AG08395 (cell line): ENCODE data around the gene NEGR1.
A peak's percentile ranks its signal among the peaks of the same experiment; 100 is the strongest.

Source experiments
- DNase-seq: peaks from one replicate; pipeline ENCODE4 v3.0.0; 2012; ENCODE audit warnings: mixed read lengths, low spot score

The NEGR1 gene

GRCh38 chr1:71850515-71850914, 431.8 kb downstream of the NEGR1 start:
- no peak for DNase-seq

- DNase-seq = no peak
Measured at GRCh38 chr1:71843012-71843411, 439.3 kb downstream of the NEGR1 start.

DNA sequence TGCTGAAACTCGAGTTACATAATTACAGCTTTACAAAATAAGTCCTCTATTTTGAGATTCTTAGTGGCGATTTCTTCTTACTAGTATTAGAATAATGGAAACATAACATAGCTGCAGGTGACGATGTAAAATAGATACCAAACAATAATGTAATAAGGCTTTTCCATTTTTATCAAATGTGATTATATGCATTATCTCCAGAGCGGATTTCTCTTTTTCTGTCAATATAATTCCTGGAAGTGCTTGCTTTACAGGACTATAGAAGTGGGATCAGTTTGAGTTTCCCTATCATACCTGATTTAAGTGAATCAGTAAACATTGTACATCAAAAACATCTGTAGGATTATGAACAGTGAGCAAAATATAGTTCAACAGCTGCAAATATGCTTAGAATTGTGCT, 442.5 kb downstream of the NEGR1 start:
- no peak for DNase-seq

DNA sequence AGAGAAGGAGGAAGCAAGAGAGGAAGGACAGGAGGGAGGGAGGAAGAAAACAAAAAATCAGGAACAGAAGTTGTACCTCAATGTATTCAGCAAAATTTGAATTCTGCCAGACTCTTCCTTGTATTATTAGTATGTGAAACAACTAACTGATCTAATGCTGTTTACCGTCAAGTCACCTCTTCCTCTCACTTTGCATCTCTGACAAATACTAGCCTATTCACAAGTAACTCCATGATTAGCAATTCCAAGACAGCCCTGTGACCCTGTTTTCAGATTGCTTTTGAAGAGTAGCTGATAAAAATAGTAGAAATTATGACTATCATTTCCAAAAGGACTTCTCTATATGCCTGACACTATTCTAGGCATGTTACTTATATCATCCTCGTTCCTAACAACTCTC, 445.4 kb downstream of the NEGR1 start:
- no peak for DNase-seq

DNA sequence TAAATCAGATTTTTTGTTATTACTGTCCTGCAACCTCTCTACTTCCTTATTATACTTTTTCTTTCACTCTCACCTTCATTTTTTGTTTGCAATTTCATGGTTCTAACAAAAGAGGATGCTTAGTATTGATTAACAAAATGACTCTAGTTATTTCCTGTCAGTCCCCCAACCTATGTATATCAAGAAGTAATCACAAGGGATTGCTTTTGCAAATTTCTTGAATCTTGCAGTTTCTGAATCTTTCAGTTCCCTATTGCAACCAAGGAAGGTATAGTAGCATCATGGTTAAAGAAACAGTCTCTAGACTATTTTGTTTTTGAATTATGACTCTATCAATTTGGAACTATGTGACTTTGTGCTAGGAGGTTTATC, 446.9 kb downstream of the NEGR1 start:
- DNase-seq = no peak

DNA sequence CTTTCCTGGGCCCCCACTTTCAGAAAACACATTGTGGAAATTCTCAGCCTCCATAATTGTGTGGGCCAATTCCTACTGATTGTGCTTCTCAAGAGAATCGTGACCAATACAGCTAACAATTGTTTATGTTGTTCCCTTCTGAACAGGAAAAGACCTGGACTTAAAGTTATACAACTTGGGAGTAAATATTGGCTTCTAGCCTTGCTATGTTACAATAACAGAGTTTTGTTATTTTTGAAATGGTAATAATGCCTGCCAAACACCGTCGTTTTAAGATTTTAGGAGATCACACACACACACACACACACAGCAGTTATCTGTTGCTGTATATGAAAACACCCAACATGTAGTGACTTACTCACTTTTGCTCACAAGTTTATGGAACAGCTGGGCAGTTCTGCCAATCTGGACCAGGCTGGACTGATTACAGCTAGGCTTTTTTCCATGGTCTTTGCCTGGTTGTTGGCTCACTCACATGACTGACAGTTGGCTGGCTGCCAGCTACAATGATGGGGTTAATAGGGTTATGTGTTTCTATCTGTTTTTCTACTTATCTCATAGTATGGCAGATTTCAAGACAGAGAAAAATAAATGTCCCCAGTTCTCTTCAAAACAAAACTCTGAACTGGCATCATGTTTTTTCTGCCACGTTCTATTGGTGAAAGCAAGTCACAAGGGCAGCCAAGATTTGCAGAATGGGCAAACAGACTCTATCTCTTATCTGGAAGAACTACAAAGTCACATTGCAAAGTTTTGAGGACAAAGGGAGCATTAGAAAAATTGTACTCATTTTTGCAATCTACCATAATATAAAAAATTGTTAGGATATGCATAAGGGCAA, 447.5 kb downstream of the NEGR1 start:
- DNase-seq = no peak

DNA sequence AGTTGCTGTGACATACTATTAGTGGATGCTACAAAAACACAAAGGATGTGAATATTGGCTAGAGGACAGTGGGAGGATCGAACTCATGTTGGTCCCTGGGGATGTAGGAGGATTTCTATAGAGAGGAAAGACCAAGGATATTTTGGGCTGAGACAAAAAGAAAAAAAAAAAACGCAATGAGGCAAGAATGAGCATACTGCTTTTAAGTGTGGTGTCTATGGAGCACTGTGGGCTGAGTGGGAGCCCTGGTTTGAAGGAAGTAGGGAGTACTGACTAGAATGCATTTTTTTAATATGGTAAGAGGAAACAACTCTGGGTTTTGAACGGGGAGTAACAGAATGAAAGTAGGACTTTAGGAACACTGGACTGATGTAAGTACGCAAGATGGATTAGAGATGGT, 450.7 kb downstream of the NEGR1 start:
- no peak for DNase-seq

DNA sequence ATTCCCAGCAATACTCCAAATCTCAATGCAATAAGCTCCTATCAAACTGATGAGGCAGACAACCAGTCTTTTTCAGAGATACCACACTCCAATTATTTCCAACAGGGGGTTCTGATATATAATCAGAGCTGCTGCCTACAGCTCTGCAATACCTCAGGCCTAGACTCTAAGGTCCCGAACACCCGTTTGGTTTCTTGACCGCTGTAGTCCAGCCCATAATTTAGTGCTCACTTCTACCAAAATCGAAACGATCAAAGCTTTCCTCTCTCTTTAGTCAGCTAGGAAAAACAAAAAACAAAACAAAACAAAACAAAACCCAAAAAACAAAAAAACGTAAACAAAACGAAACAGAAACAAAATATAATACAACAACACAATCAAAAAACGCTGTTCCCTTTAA, 453.0 kb downstream of the NEGR1 start:
- no peak for DNase-seq

DNA sequence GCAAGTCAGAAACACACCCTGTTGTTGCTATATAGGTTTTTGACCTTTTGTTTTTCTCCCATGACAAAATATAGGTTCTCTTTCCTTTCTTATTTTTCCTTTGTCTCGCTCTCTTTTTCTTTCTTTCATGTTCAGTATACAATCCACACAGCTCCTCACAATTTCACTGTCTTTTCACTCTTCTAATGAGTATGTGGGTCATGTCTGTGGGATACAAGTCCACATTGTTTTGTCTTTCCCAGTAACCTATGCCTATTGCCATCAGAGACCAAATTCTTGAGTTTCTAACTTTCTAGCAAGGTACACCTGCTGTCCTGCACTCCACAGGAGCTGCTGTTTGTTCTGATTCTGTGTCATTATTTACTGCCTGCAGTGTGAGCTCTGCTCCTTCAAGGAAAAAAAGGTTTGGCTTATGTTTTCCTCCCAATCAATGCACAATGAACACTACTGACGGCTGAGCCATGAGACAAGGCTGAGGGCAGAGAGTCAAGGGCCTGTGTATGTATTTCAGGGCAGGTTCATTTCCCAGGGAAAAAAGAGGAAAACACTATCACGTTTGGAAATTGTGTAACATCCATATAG, 453.8 kb downstream of the NEGR1 start:
- DNase-seq = no peak

GRCh38 chr1:71823708-71824305, 458.5 kb downstream of the NEGR1 start:
- no peak for DNase-seq

DNA sequence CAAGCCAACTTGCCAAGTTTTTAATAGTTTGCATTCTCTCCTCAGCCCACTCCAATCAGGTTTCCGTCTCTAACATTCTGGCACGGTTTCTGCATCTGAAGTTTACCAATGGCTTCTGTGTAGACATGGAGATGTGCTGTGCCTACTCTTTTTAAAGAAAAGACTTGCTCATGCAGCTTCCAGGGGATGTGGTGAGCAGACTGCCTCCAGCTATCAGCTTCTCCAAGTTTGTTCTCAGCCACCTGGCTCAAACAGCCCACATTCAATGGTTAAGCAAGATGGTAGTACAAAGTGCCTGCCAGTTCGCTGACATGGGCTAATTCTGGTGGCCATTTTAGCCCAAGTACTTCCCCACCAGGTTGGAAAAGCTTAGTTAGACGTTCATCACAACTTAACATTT, 465.3 kb downstream of the NEGR1 start:
- DNase-seq = no peak

- no peak for DNase-seq
Measured at GRCh38 chr1:71809085-71809484, 473.3 kb downstream of the NEGR1 start.

DNA sequence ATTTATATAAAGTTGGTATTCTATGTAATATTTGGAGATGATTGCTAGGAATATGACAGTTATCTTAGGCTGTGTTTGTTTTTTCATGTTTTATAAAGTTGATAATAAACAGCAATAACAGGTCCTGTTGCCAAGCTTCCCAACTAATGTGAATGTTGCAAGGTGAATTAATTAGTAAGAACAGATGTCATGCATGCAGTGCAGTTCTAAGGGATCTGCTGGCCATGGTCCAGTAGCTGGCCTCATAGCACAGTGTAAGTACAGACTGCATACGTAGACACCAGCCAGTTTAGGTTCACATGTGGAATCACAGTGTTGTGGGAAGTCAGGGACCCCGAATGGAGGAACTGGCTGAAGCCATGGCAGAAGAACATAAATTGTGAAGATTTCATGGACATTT, 478.2 kb downstream of the NEGR1 start:
- no peak for DNase-seq

GRCh38 chr1:71796006-71796405, 486.3 kb downstream of the NEGR1 start:
- no peak for DNase-seq

DNA sequence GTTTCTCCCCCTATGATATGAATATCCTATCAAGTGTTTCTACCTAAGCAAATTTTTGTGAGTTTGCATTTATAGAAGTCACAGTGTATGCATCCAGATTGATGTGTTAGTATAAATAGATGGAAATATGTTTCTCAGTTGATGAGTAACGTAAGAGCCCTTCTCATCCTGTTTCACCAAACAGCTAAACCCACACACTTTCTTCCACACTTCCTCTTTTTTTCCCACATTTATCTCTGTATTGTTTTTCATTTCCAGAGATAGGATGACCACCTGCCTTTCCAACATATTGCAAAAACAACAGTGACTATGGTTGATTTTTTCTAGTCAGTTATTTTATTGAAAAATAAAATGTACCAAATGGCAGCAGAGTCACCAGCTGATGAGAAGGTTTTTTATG, 490.1 kb downstream of the NEGR1 start:
- DNase-seq = no peak

DNA sequence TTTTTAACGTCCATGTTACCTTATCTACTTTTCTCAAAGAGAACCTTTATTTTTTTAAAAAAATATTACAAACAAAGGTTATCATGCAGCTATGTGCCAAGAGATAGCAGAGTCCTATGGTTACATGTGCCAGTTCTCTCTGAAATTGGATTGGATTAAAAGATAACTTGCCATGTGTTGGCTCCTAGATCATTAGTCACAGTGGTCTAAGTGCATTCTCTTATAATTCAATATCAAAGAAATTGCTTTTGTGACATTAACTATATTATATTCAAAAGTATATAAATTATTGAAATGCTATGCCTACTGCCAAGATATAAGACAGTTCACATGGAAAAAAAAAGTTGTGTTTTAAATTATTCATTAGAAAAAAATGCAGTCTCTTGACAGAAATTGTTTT, 494.2 kb downstream of the NEGR1 start:
- DNase-seq = peak; percentile 2

DNA sequence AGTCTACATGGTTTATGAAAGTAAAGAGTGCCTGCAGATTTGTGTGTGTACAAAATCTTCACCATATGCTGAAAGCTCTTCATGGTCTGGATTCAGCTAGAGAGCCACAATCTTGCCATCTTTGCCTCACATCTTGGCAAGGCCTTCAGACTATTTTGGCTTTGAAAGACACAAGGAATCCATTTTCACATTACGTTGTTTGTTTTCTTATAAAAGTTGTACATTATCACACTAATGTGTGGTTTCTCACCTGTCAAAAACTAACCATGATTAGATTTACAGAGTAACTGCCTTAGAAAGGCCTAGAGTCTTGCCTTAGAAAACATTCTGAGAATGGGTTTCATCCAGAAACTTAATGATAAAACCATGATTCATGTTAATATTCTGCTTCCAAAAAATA, 494.6 kb downstream of the NEGR1 start:
- no peak for DNase-seq

GRCh38 chr1:71786218-71786617, 496.1 kb downstream of the NEGR1 start:
- DNase-seq = no peak

- no peak for DNase-seq
Measured at GRCh38 chr1:71785450-71785849, 496.9 kb downstream of the NEGR1 start.

DNA sequence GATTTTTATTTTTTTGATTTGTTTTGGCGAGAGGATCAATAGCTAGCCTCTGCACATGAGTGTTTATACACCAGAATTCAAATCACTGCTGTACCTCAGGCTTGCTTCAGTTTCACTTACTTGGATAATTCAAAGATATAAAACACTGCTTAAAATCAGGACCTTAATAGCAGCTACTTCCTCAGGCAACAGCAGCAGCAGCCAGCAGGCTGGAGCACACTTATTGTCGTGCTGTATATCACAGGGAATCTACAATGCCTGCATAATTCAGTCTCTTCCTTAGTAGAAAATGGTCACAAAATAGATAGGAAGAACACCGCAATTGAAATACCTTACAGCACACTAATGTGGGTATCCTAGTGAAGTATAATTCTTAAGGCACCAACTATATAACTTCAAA, 497.3 kb downstream of the NEGR1 start:
- DNase-seq = no peak

DNA sequence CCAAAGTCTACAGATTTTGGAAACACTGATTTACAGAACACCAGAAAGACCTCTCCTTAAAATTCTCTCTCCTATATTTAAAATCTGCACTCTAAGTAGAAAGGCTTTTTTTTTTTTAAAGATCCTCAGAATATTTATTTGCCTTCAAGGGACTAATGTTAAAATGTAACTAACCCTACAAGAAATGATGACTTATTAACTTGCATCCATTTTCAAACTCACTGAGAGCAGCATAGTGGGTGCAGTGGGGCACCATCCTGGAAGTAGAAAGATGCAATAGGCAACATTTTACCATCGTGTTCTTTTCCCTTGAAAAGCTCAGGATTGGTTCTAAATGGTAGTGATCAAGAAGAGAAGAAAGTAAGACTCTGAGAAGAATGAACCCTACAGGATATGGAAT, 498.1 kb downstream of the NEGR1 start:
- DNase-seq = no peak

DNA sequence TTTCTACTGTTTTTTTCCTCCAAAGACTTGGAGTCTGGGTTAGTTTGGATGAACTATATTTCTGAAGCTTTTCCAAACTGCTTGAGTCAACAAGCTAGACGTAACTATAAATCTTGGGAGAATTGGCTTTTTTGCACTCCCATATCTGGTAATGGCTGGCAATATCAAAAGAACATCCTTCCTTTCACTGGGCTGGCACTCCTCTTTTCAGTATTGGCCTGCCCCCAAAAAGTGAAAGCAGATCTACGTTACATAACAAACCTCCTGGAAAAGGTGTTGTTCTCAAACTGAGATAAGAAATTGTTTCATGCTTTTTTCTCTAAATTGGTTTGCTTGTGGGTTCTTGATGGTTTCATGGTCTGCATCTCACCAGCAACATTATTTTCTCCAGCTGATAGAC, 499.3 kb downstream of the NEGR1 start:
- no peak for DNase-seq

- DNase-seq = no peak
Measured at GRCh38 chr1:71781450-71781849, 500.9 kb downstream of the NEGR1 start.

DNA sequence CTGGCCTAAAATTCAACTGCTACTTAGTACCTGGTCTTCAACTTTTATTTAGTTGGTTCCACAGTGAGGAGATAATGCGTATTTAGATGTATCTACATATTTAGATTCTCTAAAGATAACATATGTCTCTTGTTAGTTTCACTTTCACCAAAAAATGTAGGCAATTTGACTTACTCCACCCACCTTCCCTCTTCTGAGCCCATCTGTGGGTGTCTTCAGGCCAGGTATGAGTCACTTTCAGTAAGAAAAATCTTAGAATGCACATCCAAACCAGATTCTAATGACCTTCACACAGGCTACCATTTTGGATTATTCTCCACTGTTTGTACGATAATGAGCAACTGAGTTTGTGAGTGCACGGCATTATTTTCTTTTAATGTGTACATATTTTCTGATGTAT, 501.7 kb downstream of the NEGR1 start:
- no peak for DNase-seq
